ENCODE results near the gene PRB2. TPM values are rescaled to one million over a fixed set of nuclear protein-coding genes. Genes with fewer than 3 reads are reported as not detected.
"Not testable (repeated sequence)": the region's sequence is repeated elsewhere in the genome, so short reads cannot be mapped to it uniquely, and the experiment has no call there.

The PRB2 gene
- total RNA-seq, 6 donors from 2014 or later: not detected

GRCh38 chr12:11412731-11413130 is 17.4 kb upstream of the PRB2 start:
- H3K27me3 ChIP-seq: no peaks in the 10 kb centered on the region
- H3K9me3 ChIP-seq: peaks cover 0 to 8% (median 2%) of the 10 kb centered on the region in 4 donors
- DNase-seq: no peak
- H3K36me3 ChIP-seq: no peaks in the 10 kb centered on the region
- TF ChIP-seq POLR2A (IDR thresholded peaks at IDR 0.05): no peak
- TF ChIP-seq POLR2AphosphoS5 (IDR thresholded peaks at IDR 0.05): no peak
- no peak for TF ChIP-seq CTCF (IDR thresholded peaks at IDR 0.05)
- TF ChIP-seq EP300 (IDR thresholded peaks at IDR 0.05): no peak
- H3K27ac ChIP-seq: no peak overlapping the region
- no peaks in the 10 kb centered on the region for H3K4me1 ChIP-seq
- H3K4me3 ChIP-seq: no peak overlapping the region
- ATAC-seq (ENCODE audit: low FRiP score in 2 of 2): no peak

- Histone ChIP-seq H3K27ac (no peak overlapping the region), H3K4me3 (no peak overlapping the region), H3K27me3 (no peaks in the 10 kb centered on the region), H3K36me3 (no peaks in the 10 kb centered on the region), H3K4me1 (no peaks in the 10 kb centered on the region), H3K9me3 (peaks cover 0 to 8% (median 2%) of the 10 kb centered on the region in 4 donors)
- TF ChIP-seq POLR2AphosphoS5 (IDR thresholded peaks at IDR 0.05) (no peak), CTCF (IDR thresholded peaks at IDR 0.05) (no peak), EP300 (IDR thresholded peaks at IDR 0.05) (no peak), POLR2A (IDR thresholded peaks at IDR 0.05) (no peak)
- DNase-seq (no peak), ATAC-seq (ENCODE audit: low FRiP score in 2 of 2) (no peak)
- 77 to 79% methylated on average over 6 of the region's 6 CpGs for WGBS, 2 donors
Observed at GRCh38 chr12:11408096-11408495, 12.7 kb upstream of the PRB2 start.

- Histone ChIP-seq H3K4me3 (no peak overlapping the region), H3K9me3 (no peaks in the 10 kb centered on the region), H3K36me3 (no peaks in the 10 kb centered on the region), H3K4me1 (no peaks in the 10 kb centered on the region), H3K27ac (no peak overlapping the region), H3K27me3 (no peaks in the 10 kb centered on the region)
- ATAC-seq (ENCODE audit: low FRiP score in 2 of 2) (no peak), DNase-seq (no peak)
- TF ChIP-seq POLR2AphosphoS5 (IDR thresholded peaks at IDR 0.05) (no peak), CTCF (IDR thresholded peaks at IDR 0.05) (no peak), EP300 (IDR thresholded peaks at IDR 0.05) (no peak), POLR2A (IDR thresholded peaks at IDR 0.05) (no peak)
- 27 to 38% methylated on average over 1 of the region's 1 CpG for WGBS, 2 donors
Observed at GRCh38 chr12:11397366-11397765, 2.0 kb upstream of the PRB2 start.

GRCh38 chr12:11391456-11391855 is 3.9 kb downstream of the PRB2 start:
- H3K4me3 ChIP-seq; H3K4me1 ChIP-seq; H3K36me3 ChIP-seq; H3K9me3 ChIP-seq; ATAC-seq (ENCODE audit: low FRiP score in 2 of 2); H3K27me3 ChIP-seq; H3K27ac ChIP-seq; DNase-seq: not testable (repeated sequence)
- WGBS, 2 donors: 68 to 69% methylated on average over 3 of the region's 3 CpGs

DNA sequence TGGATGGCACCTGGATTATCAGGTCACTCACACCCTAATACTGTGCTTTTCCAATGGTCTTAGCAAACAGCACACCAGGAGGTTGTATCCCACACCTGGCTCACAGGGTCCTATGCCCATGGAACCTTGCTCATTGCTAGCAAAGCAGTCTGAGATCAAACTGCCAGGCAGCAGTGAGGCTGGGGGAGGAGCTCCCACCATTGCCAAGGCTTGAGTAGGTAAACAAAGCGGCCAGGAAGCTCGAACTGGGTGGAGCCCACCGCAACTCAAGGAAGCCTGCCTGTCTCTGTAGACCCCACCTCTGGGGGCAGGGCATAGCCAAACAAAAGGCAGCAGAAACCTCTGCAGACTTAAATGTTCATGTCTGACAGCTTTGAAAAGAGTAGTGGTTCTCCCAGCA is 17.9 kb downstream of the PRB2 start:
- not testable (repeated sequence) for ATAC-seq (ENCODE audit: low FRiP score in 2 of 2); H3K36me3 ChIP-seq; H3K27ac ChIP-seq; H3K4me1 ChIP-seq; H3K4me3 ChIP-seq; H3K27me3 ChIP-seq
- DNase-seq: peak in 1 of 2 donors; percentile 1
- H3K9me3 ChIP-seq: peaks cover 0 to 13% (median 6%) of the 10 kb centered on the region in 4 donors
- WGBS, 2 donors: 75 to 100% methylated on average over 3 of the region's 3 CpGs

GRCh38 chr12:11361151-11361550 is 34.2 kb downstream of the PRB2 start:
- no peaks in the 10 kb centered on the region for H3K36me3 ChIP-seq
- no peak for ATAC-seq (ENCODE audit: low FRiP score in 2 of 2)
- DNase-seq: no peak
- no peaks in the 10 kb centered on the region for H3K9me3 ChIP-seq
- no peak overlapping the region for H3K4me3 ChIP-seq
- H3K27me3 ChIP-seq: no peaks in the 10 kb centered on the region
- no peak overlapping the region for H3K27ac ChIP-seq
- H3K4me1 ChIP-seq: no peaks in the 10 kb centered on the region
- TF ChIP-seq CTCF (IDR thresholded peaks at IDR 0.05): no peak
- no peak for TF ChIP-seq EP300 (IDR thresholded peaks at IDR 0.05)
- no peak for TF ChIP-seq POLR2A (IDR thresholded peaks at IDR 0.05)
- no peak for TF ChIP-seq POLR2AphosphoS5 (IDR thresholded peaks at IDR 0.05)

GRCh38 chr12:11360205-11360883 is 35.0 kb downstream of the PRB2 start:
- H3K27ac ChIP-seq; H3K36me3 ChIP-seq; H3K4me3 ChIP-seq; ATAC-seq (ENCODE audit: low FRiP score in 2 of 2); H3K27me3 ChIP-seq; H3K4me1 ChIP-seq; DNase-seq; H3K9me3 ChIP-seq: not testable (repeated sequence)
- 90 to 93% methylated on average over 1 of the region's 1 CpG for WGBS, 2 donors

DNA sequence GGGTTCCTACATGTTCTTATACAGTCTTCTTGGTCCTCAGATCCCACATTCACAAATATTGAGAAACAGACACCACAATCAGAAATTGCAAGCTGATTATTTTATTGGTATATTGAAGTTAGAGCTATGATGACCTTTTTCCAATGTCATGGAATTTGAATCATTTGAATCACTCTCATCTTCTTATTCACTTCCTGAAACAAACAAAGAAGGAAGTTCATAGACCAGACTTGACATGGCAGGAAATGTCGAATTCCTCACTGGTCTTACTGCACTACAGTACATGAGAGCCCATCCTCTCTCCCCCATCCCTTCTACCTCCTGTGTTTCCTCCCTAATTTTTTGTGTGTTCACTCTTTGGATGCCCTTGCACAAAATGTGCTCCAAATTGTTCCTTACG is 43.6 kb downstream of the PRB2 start:
- H3K27me3 ChIP-seq; H3K4me1 ChIP-seq; ATAC-seq (ENCODE audit: low FRiP score in 2 of 2); H3K27ac ChIP-seq; H3K4me3 ChIP-seq; H3K9me3 ChIP-seq; H3K36me3 ChIP-seq; DNase-seq: not testable (repeated sequence)
- WGBS, 2 donors: 65 to 66% methylated on average over 2 of the region's 2 CpGs
